H1 (cell line): ENCODE data around the gene NIPAL1. TPM values are rescaled to one million over a fixed set of nuclear protein-coding genes. Genes with fewer than 3 reads are reported as not detected.

Experiments
- EGR1 ChIP-seq: IDR thresholded peaks from 2 replicates; pipeline ENCODE4 v1.6.1; 2011; ENCODE audit warnings: low read depth, low read length, borderline replicate concordance
- GABPA ChIP-seq: IDR thresholded peaks from 2 replicates; pipeline ENCODE4 v1.6.1; 2011; ENCODE audit warnings: mild to moderate bottlenecking, low read length, moderate library complexity, borderline replicate concordance; ENCODE audit not compliant: insufficient read depth
- polyA plus RNA-seq, 7 experiments: library from polyadenylated mRNA; depleted of rRNA in 3 of 7; stranded (reverse) in 5 of 7; unstranded in 2 of 7; fragments of >200 nt in 5 of 7; fragments of 200-250 nt in 2 of 7; gene quantifications; 1 replicate in 5 of 7; 2 replicates in 1 of 7; 4 replicates in 1 of 7; pipeline versions ENCODE4 v1.2.1 to v1.2.3, GENCODE V29; 2011 to 2013; ENCODE audit warnings: missing spikeins in 2 of 7, mixed read lengths in 2 of 7
- total RNA-seq: library from RNA; stranded (reverse); fragmentation: NEBNext Ultra II Directional; extraction: Animal tissue kit (Norgen Biotek cat#: 25700); gene quantifications from 2 replicates; pipeline ENCODE4 v1.2.1, GENCODE V29; 2021
- TF ChIP-seq, protein P1 (sequence below): IDR thresholded peaks from 2 replicates; pipeline ENCODE4 v1.6.1; 2012; ENCODE audit warnings: low read length, inconsistent platforms
- TF ChIP-seq, protein P2 (sequence below): IDR thresholded peaks from 2 replicates; pipeline ENCODE4 v1.6.1; 2011; ENCODE audit warnings: low read length, improper control_type of control experiment

The NIPAL1 gene
- total and polyA plus RNA-seq, 2 of the 8 experiments (the other 6 are each of a cell fraction or from before 2014, with no cell fraction given), result 1.4 to 4.9 TPM

DNA sequence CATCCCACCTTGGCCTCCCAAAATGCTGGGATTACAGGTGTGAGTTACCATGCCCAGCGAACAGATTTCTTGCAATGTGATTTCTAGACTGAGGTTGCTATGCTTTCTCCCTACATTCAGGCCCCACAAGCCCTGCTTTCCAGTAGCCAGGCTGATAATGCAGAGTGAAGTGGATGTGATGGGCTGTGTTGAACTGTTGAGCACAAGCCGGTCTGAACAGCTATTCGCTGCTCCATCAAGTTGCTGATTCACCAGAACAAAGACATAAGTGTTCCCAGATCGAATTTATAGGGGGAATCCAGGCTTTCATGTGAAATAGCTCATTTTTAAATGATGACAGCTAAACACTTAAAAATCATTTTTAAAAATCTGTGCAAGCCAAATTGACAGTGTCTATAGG, 8.0 kb downstream of the NIPAL1 start (continued):
- TF ChIP-seq, protein P1, sequence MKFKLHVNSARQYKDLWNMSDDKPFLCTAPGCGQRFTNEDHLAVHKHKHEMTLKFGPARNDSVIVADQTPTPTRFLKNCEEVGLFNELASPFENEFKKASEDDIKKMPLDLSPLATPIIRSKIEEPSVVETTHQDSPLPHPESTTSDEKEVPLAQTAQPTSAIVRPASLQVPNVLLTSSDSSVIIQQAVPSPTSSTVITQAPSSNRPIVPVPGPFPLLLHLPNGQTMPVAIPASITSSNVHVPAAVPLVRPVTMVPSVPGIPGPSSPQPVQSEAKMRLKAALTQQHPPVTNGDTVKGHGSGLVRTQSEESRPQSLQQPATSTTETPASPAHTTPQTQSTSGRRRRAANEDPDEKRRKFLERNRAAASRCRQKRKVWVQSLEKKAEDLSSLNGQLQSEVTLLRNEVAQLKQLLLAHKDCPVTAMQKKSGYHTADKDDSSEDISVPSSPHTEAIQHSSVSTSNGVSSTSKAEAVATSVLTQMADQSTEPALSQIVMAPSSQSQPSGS, result no peak
- TF ChIP-seq, protein P2, sequence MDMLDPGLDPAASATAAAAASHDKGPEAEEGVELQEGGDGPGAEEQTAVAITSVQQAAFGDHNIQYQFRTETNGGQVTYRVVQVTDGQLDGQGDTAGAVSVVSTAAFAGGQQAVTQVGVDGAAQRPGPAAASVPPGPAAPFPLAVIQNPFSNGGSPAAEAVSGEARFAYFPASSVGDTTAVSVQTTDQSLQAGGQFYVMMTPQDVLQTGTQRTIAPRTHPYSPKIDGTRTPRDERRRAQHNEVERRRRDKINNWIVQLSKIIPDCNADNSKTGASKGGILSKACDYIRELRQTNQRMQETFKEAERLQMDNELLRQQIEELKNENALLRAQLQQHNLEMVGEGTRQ, result no peak
- TF ChIP-seq EGR1 (no peak), GABPA (no peak)
